NOMO-1 treated with dmso at 0.1 percent for 144 hours (cell line): ENCODE measurements around the gene C6orf47.

Source experiments
- DNase-seq: peaks from one replicate; lab custom pipeline; 2025; ENCODE audit not compliant: unreplicated experiment; lab: John Stamatoyannopoulos, UW

The C6orf47 gene

DNA sequence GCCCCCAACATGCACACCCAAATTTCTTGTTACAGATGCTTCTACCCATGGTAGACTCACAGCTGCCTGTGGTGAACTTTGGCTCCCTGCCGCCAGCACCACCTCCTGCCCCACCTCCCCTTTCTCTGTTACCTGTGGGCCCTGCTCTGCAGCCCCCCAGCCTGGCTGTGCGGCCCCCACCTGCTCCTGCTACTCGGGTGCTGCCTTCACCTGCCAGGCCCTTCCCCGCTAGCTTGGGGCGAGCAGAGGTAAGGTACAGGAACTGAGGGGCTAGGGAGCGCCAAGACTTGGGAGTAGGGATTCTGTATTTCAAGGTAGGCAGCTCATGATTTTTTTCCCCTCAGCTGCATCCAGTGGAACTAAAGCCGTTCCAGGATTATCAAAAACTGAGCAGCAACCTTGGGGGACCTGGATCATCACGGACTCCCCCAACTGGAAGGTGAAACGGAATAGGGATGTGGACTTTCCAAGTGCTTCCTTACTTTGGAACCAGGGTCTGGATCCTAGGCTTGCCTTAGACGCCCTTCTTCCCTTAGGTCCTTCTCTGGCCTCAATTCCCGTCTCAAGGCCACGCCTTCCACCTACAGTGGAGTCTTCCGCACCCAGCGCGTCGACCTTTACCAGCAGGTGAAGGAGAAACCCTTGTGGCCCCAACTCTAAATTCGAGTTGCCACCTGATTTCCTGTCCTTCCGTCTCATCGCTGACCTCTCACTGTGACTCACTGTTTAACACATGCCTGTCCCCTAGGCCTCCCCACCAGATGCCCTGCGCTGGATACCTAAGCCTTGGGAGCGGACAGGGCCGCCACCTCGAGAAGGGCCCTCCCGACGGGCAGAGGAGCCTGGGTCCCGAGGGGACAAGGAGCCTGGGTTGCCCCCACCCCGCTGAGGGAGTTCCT lies 23.6 kb downstream of the C6orf47 start:
- no peak for DNase-seq

DNA sequence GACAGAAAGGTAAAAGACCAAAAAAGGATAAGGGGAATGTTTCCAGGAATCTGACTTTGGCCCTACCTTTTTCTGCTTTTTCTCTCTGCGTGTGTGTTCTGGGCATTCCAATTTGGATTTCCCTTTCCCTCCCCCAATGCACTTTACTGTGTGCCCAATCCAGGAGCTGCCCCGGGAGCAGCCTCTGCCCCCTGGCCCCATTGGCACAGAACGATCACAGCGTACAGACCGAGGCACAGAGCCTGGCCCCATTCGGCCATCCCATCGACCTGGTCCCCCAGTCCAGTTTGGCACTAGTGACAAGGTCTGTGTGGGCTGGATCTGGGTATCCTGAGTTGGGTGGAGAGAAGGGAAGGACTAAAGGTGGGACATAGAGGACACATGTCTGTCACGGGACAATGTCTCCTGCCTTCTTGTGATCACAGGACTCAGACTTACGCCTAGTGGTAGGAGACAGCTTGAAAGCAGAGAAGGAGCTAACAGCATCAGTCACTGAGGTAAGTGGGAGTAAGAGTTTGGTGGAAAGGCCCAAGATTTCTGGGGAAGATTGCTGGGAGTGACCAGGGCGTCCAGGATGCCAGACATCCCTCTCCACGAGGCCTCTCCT lies 25.5 kb downstream of the C6orf47 start:
- no peak for DNase-seq

DNA sequence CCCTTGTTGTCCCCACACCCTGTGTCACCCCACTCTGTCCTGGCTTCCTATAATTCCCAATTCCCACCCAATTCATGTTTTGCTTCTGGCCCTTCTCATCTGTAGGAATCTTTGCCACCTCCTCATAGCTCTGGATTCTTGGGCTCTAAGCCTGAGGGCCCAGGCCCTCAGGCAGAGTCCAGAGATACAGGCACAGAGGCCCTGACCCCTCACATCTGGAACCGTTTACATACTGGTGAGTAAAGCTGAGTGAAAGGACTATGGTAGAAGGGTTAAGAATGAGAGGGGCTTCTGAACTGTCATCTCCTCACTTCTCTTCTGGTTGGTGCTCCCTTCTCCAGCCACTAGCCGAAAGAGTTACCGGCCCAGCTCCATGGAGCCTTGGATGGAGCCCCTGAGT lies 26.4 kb downstream of the C6orf47 start:
- DNase-seq = no peak

DNA sequence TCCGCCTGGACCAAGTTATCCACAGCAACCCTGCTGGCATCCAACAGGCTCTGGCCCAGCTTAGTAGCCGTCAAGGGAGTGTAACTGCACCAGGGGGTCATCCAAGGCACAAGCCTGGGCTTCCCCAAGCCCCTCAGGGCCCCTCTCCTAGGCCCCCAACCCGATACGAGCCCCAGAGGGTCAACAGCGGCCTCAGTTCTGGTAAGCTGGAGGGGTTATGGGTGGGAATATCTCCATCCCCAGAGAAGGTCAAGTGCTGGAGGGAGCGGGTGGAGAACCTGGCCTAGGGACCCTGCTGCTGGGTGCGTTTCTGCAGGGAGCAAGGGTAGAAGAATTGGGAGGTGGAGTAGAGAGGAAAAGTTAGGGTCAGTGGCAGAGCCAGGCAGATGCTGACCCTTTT lies 27.1 kb downstream of the C6orf47 start:
- DNase-seq = no peak

DNA sequence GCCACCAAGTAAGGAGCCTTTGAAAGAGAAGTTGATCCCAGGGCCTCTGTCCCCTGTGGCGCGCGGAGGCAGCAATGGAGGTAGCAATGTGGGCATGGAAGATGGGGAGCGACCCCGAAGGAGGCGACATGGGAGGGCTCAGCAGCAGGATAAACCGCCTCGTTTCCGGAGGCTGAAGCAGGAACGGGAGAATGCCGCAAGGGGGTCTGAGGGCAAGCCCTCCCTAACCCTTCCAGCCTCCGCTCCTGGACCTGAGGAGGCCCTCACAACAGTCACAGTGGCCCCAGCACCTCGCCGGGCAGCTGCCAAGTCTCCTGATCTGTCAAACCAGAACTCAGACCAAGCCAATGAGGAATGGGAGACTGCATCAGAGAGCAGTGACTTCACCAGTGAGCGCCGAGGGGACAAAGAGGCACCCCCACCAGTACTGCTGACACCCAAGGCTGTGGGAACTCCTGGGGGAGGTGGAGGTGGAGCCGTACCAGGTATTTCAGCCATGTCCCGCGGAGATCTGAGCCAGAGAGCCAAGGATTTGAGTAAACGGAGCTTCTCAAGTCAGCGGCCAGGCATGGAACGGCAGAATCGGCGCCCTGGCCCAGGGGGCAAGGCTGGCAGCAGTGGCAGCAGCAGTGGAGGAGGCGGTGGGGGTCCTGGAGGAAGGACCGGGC lies 28.2 kb downstream of the C6orf47 start:
- DNase-seq = no peak

DNA sequence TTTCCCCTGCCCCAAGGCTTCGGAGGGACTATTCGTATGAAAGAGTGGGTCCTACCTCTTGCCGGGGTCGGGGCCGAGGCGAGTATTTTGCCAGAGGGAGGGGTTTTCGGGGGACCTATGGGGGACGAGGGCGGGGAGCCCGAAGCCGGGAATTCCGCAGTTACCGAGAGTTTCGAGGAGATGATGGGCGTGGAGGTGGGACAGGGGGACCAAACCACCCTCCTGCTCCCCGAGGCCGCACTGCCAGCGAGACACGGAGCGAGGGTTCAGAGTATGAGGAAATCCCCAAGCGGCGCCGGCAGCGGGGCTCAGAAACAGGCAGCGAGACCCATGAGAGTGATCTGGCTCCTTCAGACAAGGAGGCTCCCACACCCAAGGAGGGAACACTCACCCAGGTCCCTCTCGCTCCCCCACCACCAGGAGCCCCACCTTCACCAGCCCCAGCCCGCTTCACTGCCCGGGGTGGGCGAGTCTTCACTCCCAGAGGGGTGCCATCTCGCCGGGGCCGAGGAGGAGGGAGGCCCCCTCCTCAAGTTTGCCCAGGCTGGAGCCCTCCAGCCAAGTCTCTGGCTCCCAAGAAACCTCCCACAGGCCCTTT lies 28.8 kb downstream of the C6orf47 start:
- no peak for DNase-seq

DNA sequence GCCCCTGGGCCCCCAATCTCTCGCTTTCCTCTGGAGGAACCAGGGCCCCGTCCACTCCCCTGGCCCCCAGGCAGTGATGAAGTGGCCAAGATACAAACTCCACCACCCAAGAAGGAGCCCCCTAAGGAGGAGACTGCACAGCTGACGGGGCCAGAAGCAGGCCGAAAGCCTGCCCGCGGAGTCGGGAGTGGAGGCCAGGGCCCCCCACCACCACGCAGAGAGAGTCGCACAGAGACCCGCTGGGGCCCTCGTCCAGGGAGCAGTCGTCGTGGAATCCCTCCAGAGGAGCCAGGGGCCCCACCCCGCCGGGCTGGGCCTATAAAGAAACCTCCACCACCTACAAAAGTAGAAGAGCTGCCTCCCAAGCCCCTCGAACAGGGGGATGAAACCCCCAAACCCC lies 29.4 kb downstream of the C6orf47 start:
- DNase-seq = no peak

DNA sequence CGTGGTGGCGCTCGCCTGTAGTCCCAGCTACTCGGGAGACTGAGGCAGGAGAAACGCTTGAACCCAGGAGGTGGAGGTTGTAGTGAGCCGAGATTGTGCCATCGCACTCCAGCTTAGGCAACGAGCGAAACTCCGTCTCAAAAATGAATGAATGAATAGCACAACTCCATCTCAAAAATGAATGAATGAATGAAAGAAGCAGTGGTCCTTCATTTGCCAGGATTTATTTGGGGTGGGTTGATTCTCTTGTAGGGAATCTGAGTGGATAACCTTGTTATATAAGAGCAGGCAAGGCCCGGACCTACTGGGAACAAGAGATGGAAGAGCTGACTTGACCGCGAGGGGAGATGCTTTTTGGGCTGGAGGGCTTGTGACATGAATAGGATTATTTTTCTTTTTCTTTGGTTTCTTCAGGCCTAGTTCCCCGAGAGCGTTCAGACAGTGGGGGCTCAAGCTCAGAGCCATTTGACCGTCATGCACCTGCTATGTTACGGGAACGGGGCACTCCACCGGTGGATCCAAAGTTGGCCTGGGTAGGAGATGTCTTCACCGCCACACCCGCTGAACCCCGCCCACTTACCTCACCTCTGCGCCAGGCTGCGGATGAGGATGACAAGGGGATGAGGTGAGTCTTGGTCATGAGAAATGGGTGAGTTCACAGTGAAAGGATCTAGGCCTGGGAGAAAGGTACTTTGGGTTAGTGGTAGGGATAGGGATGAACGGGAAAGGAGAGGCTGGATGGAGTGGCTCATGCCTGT lies 30.2 kb downstream of the C6orf47 start:
- no peak for DNase-seq

DNA sequence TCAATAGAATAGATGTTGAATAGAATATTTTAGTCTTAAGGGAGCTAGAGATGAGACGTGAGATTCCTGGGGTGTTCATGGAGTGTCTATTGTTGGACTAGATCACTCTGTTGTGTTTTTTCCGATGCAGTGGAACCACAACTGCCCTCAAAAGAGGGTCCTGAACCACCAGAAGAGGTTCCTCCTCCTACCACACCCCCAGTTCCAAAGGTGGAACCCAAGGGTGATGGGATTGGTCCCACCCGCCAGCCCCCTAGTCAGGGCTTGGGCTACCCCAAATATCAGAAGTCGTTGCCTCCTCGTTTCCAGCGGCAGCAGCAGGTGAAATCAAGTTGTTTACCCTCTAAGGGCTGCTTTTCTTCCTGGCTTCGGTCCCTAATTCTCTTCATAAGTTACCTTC lies 31.6 kb downstream of the C6orf47 start:
- no peak for DNase-seq

DNA sequence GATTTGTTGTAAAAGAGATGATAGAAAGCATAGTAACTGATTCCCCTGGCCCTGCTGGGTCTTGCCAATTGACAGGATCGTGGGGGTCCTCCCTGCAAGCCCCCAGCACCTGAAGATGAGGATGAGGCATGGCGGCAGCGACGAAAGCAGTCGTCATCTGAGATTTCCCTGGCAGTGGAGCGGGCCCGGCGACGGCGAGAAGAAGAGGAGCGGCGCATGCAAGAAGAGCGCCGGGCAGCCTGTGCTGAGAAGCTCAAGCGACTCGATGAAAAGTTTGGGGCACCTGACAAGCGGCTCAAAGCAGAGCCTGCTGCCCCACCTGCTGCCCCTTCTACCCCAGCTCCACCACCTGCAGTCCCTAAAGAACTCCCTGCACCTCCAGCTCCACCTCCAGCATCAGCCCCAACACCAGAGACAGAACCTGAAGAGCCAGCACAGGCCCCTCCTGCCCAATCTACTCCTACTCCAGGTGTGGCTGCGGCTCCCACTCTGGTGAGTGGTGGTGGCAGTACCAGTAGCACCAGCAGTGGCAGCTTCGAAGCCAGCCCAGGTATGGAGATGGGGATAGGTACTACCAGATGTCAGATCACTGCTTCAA lies 32.8 kb downstream of the C6orf47 start:
- no peak for DNase-seq

DNA sequence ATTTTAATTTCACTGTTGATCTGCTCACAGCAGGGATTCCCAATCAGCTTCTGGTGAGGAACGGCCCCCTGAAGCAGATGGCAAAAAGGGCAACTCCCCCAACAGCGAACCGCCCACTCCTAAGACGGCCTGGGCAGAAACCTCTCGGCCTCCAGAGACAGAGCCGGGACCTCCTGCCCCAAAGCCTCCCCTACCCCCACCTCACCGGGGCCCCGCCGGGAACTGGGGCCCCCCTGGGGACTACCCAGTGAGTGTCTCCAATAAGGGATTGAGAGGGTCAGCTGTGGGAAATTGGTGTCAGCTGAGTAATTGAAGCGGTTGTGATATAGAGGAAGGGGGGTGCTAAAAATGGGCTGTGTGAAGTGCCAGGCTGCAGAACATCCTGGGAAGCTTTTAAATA lies 33.6 kb downstream of the C6orf47 start:
- DNase-seq = no peak

DNA sequence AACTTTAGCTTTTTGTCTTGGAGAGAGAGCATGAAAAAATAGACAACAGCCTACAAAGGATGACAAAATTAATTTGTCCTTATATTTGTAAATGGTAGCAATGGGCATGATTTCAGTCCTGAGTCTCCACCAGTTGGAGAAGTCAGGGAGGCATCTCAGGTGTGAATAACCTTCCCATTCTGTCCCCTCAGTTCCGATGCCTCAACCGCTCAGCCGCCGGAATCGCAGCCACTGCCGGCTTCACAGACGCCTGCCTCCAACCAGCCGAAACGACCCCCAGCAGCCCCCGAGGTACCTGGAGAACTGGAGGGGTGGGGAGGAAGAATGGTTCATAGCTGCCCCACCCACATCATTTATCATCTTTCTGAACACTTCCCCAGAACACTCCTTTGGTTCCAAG lies 36.5 kb downstream of the C6orf47 start:
- no peak for DNase-seq

DNA sequence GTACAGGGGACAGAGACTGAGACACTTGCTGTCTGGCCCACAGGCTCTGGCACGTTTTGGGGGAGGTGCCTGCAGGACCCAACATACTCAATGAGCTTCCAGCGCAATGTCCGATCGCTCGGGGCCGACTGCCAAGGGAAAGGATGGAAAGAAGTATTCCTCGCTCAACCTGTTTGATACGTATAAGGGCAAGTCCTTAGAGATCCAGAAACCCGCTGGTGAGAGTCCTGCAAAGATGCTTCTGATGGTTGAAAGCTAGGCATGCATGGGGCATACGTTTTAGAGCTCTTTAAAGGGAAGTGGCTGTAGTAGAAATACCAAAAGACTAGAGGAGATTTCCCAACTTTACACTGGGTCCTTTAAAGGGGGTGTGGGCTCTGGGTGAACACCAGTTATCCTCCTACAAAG lies 37.9 kb downstream of the C6orf47 start:
- DNase-seq = peak; percentile 16

DNA sequence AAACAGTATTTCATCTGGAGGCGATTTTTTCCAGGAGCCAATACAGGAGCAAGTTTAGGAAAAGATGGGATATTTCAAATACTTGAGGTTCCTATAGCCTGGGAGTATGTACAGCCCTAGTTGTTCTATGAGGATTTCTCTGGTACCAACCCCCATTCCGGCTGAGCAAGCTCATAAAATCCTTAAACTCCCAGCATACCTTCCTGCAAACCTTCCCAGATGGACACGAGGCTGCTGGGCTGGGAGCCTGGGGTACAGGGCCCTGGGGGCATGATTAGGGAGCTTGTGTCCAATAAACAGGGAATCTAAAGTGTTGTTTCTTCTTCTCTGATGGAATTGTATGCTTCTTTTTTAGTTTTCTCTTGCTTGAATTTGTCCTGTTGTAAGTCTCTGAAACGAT lies 38.6 kb downstream of the C6orf47 start:
- no peak for DNase-seq

DNA sequence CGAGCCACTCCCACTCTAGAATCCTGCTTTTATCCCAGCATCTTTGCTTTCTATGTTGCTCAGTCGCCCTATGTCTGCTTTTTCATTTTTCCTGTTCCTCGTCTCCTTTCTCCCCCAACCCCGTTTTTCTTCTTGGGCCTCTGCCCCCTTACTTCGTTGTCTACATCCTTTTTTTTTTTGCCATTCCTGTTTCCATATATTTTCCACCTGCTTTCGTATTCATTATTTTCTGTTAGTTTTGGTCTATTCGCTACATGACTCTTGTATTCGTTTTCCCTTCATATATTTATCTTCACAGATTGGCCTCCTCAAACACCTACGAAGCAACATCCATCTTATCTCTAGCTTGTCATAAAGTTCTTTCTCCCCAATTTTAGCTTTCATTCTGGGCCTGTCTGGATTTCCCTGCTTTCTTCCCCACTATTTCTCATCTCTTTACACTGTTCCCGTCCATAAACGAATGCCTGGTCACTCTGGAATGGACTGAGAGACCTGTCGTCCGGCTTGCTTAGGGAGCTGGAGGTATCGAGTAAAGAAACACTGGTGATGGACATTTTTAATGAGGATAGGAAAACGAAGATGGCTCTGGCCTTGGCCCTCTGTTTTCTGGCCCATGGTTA lies 39.1 kb downstream of the C6orf47 start:
- DNase-seq = no peak

DNA sequence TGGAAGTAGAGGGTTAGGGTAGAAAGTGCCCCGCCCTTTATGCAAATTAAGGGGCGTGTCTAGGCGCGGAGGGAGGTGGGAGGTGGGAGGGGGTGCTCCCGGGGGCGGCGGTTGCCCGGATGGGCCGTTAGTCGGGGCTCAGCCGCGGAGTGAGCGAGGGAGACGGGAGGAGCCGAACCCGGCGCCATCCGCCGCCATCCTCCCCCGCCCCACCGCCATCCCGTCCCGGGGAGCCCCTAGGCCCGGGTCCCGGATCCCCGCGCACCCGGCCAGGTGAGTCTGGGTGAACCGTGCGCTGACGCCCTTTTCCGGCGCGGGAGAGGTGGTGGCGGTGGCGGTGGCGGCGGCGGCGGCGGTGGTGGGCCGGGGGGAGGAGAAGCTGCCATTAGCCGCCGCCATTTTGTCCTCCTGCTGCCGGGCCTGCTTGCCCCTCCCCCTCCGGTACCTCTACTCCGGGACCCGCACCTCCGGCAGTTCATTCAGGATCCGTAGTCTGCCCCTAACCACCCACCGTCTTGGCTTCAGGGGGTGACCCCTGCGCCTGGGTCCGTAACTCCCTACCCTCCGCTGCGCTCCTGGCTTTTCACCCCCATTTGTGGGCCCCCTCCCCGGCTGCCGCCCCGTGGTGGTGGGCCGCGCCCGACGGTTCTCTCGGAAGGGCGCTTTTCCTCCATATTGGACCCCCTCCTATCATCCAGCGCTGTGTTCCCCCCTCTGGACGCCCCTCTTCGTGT lies 39.8 kb downstream of the C6orf47 start, which contains the start of gene PRRC2A:
Gene PRRC2A (plus strand): TSS at position 130 of the 734 bp plus-strand sequence. CDS start 2,075 bp downstream, outside the sequence.
- peak; percentile 79 for DNase-seq

DNA sequence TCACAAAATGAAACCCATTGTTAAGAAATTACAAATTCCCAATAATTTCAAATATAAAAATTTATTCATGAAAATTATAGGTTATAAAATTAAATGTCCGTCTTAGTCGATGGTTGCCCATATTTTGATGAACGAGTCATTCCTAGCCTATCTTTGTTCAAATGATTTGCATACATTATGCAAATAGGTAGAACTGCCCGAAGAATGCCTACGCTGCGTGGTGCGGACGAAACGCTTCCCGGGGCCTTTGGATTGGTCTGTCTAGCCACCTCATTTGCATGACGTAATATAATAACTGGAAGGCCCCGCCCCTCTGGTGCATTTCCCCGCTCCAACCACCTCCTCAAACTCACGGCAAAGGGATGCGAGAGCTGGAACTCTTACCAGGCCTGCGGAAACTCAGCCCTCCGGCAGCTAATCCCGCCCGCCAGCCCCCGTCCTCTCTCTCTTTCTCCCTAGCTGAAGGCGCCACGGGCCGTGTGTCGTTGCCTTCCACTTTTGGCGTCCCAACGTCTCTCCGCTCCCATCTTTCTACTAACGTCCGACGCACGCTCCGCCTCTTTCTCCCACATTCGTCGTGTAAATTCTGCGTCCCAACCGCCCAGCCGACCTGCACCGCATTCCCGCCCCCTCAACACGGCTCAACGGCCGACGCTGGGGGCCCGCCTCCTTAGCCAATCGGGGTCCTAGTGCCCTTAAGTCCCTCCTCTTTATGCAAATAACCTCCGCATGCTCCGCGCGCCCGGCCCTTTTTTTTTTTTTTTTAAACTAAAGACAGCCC lies 40.6 kb downstream of the C6orf47 start:
- DNase-seq = peak; percentile 99

DNA sequence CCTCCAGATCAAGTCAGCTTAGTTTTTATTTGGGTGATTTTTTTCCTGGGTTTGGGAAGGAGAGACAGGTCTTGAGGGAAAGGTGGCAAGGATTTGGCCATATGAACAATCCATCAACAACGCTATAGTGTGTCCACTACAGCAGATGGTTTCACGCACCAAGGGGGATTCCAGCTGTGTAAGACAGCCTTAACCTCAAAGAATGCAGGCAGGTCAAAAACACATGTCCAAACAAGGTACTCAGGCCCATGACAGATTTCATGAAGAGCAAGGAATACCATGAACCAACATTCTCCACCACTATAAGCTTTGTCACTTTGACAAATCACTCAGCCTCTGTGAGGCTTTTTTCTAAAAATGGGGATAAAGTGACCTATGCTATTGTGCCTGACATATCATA lies 43.6 kb downstream of the C6orf47 start:
- no peak for DNase-seq

DNA sequence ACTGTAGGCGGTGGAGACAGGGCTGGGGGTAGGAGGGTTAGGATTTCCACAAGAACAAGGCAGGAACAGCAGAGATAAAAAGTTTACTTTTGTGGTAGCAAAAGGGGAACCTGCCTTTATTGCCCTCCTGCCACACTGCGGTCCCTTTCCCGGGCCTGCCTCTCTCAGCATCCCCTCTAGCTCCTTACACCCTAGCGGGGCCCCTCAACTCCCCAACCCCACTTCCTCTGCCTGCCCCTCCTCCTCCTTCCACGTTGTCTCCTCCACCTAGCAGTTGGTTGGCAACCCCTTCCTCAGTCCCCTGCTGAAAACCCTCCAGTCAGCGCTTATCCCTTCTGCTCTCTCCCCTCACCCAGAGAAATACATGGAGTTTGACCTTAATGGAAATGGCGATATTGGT lies 44.8 kb downstream of the C6orf47 start:
- peak; percentile 93 for DNase-seq
